Karpas-422 (cell line): ENCODE measurements around the gene KSR2. TPM values are rescaled to one million over a fixed set of nuclear protein-coding genes. Genes with fewer than 3 reads are reported as not detected.

Experiments used
- DNase-seq: peaks from one replicate; pipeline ENCODE4 v3.0.0-alpha.2; 2015
- H2AFZ ChIP-seq: fragments of 200-600 bp; sonication (generic); 2 replicates; pipeline ENCODE4 v1.6.1; 2014; ENCODE audit warnings: antibody characterized with exemption, low read length, mixed read lengths
- H3K27ac ChIP-seq: fragments of 200-600 bp; sonication (generic); 2 replicates; pipeline ENCODE4 v1.5.1; 2014; ENCODE audit warnings: mild to moderate bottlenecking, low read length, moderate library complexity
- H3K27me3 ChIP-seq: fragments of 200-600 bp; sonication (generic); 2 replicates; pipeline ENCODE4 v1.6.1; 2014; ENCODE audit warnings: low read length, mixed read lengths
- H3K36me3 ChIP-seq: fragments of 200-600 bp; sonication (generic); 2 replicates; pipeline ENCODE4 v1.6.1; 2014; ENCODE audit warnings: low read length, mixed read lengths; ENCODE audit not compliant: insufficient read depth
- H3K4me1 ChIP-seq: fragments of 200-600 bp; sonication (generic); 2 replicates; pipeline ENCODE4 v1.6.1; 2014; ENCODE audit warnings: mild to moderate bottlenecking, low read length, mixed read lengths
- H3K4me2 ChIP-seq: fragments of 200-600 bp; sonication (generic); 2 replicates; pipeline ENCODE4 v1.6.1; 2014; ENCODE audit warnings: low read length, low read depth, mild to moderate bottlenecking; ENCODE audit not compliant: poor library complexity, severe bottlenecking
- H3K4me3 ChIP-seq: fragments of 200-600 bp; sonication (generic); 2 replicates; pipeline ENCODE4 v1.5.1; 2014; ENCODE audit warnings: mild to moderate bottlenecking, antibody characterized with exemption, low read length, mixed read lengths
- H3K79me2 ChIP-seq: fragments of 200-600 bp; sonication (generic); 2 replicates; pipeline ENCODE4 v1.6.1; 2014; ENCODE audit warnings: mild to moderate bottlenecking, low read length, mixed read lengths
- H3K9ac ChIP-seq: fragments of 200-600 bp; sonication (generic); 2 replicates; pipeline ENCODE4 v1.6.0; 2014; ENCODE audit warnings: low read length
- H3K9me2 ChIP-seq: fragments of 200-600 bp; sonication (generic), shearing (Covaris generic); replicated peaks from 2 replicates; pipeline ENCODE4 v1.6.0; 2014; ENCODE audit warnings: mild to moderate bottlenecking, low read length, moderate library complexity; ENCODE audit not compliant: insufficient read depth
- H3K9me3 ChIP-seq: fragments of 300-700, 200-600 bp; sonication (generic); 2 replicates; pipeline ENCODE4 v1.6.1; 2014; ENCODE audit warnings: low read length, mixed read lengths
- H4K20me1 ChIP-seq: fragments of 200-600 bp; sonication (generic); 2 replicates; pipeline ENCODE4 v1.6.1; 2014; ENCODE audit warnings: mild to moderate bottlenecking, antibody characterized with exemption, low read length, low read depth; ENCODE audit not compliant: insufficient read depth
- total RNA-seq: library from RNA; depleted of rRNA; stranded (reverse); fragments of >200 nt; shearing (Covaris generic); gene quantifications from 2 replicates; pipeline ENCODE4 v1.2.3, GENCODE V29; 2014; ENCODE audit warnings: low replicate concordance

KSR2 gene
- total RNA-seq, 1 experiment from 2014 or later, result 0.04 TPM

- Histone ChIP-seq H3K4me3 (no peak overlapping the region), H3K4me2 (no peak overlapping the region), H3K9ac (no peak overlapping the region), H3K36me3 (no peaks in the 10 kb centered on the region), H3K9me3 (no peaks in the 10 kb centered on the region), H3K27ac (no peak overlapping the region), H3K4me1 (no peaks in the 10 kb centered on the region), H2AFZ (no peak overlapping the region), H3K27me3 (no peaks in the 10 kb centered on the region), H3K9me2 (no peaks in the 10 kb centered on the region), H4K20me1 (no peaks in the 10 kb centered on the region), H3K79me2 (no peaks in the 10 kb centered on the region)
- DNase-seq, result no peak
Measured at GRCh38 chr12:117702741-117703140, 266.0 kb downstream of the KSR2 start.

GRCh38 chr12:117699575-117699974, 269.2 kb downstream of the KSR2 start:
- no peak for DNase-seq
- Histone ChIP-seq H3K36me3 (no peaks in the 10 kb centered on the region), H2AFZ (no peak overlapping the region), H3K4me3 (no peak overlapping the region), H3K4me2 (no peak overlapping the region), H3K4me1 (no peaks in the 10 kb centered on the region), H3K79me2 (no peaks in the 10 kb centered on the region), H3K9me2 (no peaks in the 10 kb centered on the region), H3K9me3 (no peaks in the 10 kb centered on the region), H3K9ac (no peak overlapping the region), H4K20me1 (no peaks in the 10 kb centered on the region), H3K27me3 (no peaks in the 10 kb centered on the region), H3K27ac (no peak overlapping the region)

GRCh38 chr12:117699118-117699517, 269.7 kb downstream of the KSR2 start:
- Histone ChIP-seq H4K20me1 (no peaks in the 10 kb centered on the region), H3K4me1 (no peaks in the 10 kb centered on the region), H3K4me3 (no peak overlapping the region), H3K9me2 (no peaks in the 10 kb centered on the region), H3K4me2 (no peak overlapping the region), H3K27ac (no peak overlapping the region), H3K36me3 (no peaks in the 10 kb centered on the region), H3K79me2 (no peaks in the 10 kb centered on the region), H3K9ac (no peak overlapping the region), H3K27me3 (no peaks in the 10 kb centered on the region), H2AFZ (no peak overlapping the region), H3K9me3 (no peaks in the 10 kb centered on the region)
- DNase-seq, result no peak

GRCh38 chr12:117695956-117696355, 272.8 kb downstream of the KSR2 start:
- Histone ChIP-seq H3K4me2 (no peak overlapping the region), H2AFZ (no peak overlapping the region), H4K20me1 (no peaks in the 10 kb centered on the region), H3K9ac (no peak overlapping the region), H3K4me3 (no peak overlapping the region), H3K27me3 (no peaks in the 10 kb centered on the region), H3K79me2 (no peaks in the 10 kb centered on the region), H3K36me3 (no peaks in the 10 kb centered on the region), H3K4me1 (no peaks in the 10 kb centered on the region), H3K9me2 (no peaks in the 10 kb centered on the region), H3K27ac (no peak overlapping the region), H3K9me3 (no peaks in the 10 kb centered on the region)
- no peak for DNase-seq

GRCh38 chr12:117692512-117692911, 276.3 kb downstream of the KSR2 start:
- Histone ChIP-seq H2AFZ (no peak overlapping the region), H3K9ac (no peak overlapping the region), H3K4me3 (no peak overlapping the region), H3K9me3 (no peaks in the 10 kb centered on the region), H3K4me2 (no peak overlapping the region), H3K36me3 (no peaks in the 10 kb centered on the region), H3K9me2 (no peaks in the 10 kb centered on the region), H3K4me1 (no peaks in the 10 kb centered on the region), H3K27ac (no peak overlapping the region), H4K20me1 (no peaks in the 10 kb centered on the region), H3K79me2 (no peaks in the 10 kb centered on the region), H3K27me3 (no peaks in the 10 kb centered on the region)
- no peak for DNase-seq

GRCh38 chr12:117689857-117690256, 278.9 kb downstream of the KSR2 start:
- H3K4me2 ChIP-seq, result no peak overlapping the region
- no peaks in the 10 kb centered on the region for H3K9me2 ChIP-seq
- DNase-seq, result no peak
- H3K4me1 ChIP-seq, result no peaks in the 10 kb centered on the region
- H3K27ac ChIP-seq, result no peak overlapping the region
- no peaks in the 10 kb centered on the region for H4K20me1 ChIP-seq
- H2AFZ ChIP-seq, result no peak overlapping the region
- no peak overlapping the region for H3K4me3 ChIP-seq
- H3K27me3 ChIP-seq, result no peaks in the 10 kb centered on the region
- H3K9ac ChIP-seq, result no peak overlapping the region
- H3K9me3 ChIP-seq, result no peaks in the 10 kb centered on the region
- H3K36me3 ChIP-seq, result no peaks in the 10 kb centered on the region
- H3K79me2 ChIP-seq, result no peaks in the 10 kb centered on the region

- Histone ChIP-seq H4K20me1 (no peaks in the 10 kb centered on the region), H3K4me1 (no peaks in the 10 kb centered on the region), H3K9ac (no peak overlapping the region), H3K27ac (no peak overlapping the region), H2AFZ (no peak overlapping the region), H3K79me2 (no peaks in the 10 kb centered on the region), H3K4me3 (no peak overlapping the region), H3K9me2 (no peaks in the 10 kb centered on the region), H3K9me3 (no peaks in the 10 kb centered on the region), H3K27me3 (no peaks in the 10 kb centered on the region), H3K36me3 (no peaks in the 10 kb centered on the region), H3K4me2 (no peak overlapping the region)
- DNase-seq, result no peak
Measured at GRCh38 chr12:117688446-117688845, 280.3 kb downstream of the KSR2 start.

- no peak overlapping the region for H3K27ac ChIP-seq
- DNase-seq, result no peak
- no peaks in the 10 kb centered on the region for H3K4me1 ChIP-seq
- H3K27me3 ChIP-seq, result no peaks in the 10 kb centered on the region
- no peak overlapping the region for H3K4me2 ChIP-seq
- H3K36me3 ChIP-seq, result no peaks in the 10 kb centered on the region
- no peak overlapping the region for H3K4me3 ChIP-seq
- no peaks in the 10 kb centered on the region for H3K9me2 ChIP-seq
- no peaks in the 10 kb centered on the region for H4K20me1 ChIP-seq
- no peak overlapping the region for H3K9ac ChIP-seq
- no peaks in the 10 kb centered on the region for H3K79me2 ChIP-seq
- H3K9me3 ChIP-seq, result no peaks in the 10 kb centered on the region
- no peak overlapping the region for H2AFZ ChIP-seq
Measured at GRCh38 chr12:117686911-117687377, 281.8 kb downstream of the KSR2 start.

GRCh38 chr12:117686210-117686609, 282.6 kb downstream of the KSR2 start:
- Histone ChIP-seq H3K4me2 (no peak overlapping the region), H3K9me3 (no peaks in the 10 kb centered on the region), H3K4me3 (no peak overlapping the region), H3K27me3 (no peaks in the 10 kb centered on the region), H4K20me1 (no peaks in the 10 kb centered on the region), H2AFZ (no peak overlapping the region), H3K36me3 (no peaks in the 10 kb centered on the region), H3K9ac (no peak overlapping the region), H3K27ac (no peak overlapping the region), H3K79me2 (no peaks in the 10 kb centered on the region), H3K4me1 (no peaks in the 10 kb centered on the region), H3K9me2 (no peaks in the 10 kb centered on the region)
- no peak for DNase-seq
